Measurements from ENCODE around the gene SDK1. TPM values are rescaled to one million over a fixed set of nuclear protein-coding genes. Genes with fewer than 3 reads are reported as not detected.

The SDK1 gene
- total RNA-seq, 1 donor: 0.27 TPM

GRCh38 chr7:4134204-4134603 is 833.2 kb downstream of the SDK1 start:
- DNase-seq (ENCODE audit: low read depth): no peak
- TF ChIP-seq, protein P1, sequence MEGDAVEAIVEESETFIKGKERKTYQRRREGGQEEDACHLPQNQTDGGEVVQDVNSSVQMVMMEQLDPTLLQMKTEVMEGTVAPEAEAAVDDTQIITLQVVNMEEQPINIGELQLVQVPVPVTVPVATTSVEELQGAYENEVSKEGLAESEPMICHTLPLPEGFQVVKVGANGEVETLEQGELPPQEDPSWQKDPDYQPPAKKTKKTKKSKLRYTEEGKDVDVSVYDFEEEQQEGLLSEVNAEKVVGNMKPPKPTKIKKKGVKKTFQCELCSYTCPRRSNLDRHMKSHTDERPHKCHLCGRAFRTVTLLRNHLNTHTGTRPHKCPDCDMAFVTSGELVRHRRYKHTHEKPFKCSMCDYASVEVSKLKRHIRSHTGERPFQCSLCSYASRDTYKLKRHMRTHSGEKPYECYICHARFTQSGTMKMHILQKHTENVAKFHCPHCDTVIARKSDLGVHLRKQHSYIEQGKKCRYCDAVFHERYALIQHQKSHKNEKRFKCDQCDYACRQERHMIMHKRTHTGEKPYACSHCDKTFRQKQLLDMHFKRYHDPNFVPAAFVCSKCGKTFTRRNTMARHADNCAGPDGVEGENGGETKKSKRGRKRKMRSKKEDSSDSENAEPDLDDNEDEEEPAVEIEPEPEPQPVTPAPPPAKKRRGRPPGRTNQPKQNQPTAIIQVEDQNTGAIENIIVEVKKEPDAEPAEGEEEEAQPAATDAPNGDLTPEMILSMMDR (IDR thresholded peaks at IDR 0.05; ENCODE audit: insufficient read depth, low read length): no peak
- no peak overlapping the region for H3K4me3 ChIP-seq (ENCODE audit: low read depth, low read length)

DNA sequence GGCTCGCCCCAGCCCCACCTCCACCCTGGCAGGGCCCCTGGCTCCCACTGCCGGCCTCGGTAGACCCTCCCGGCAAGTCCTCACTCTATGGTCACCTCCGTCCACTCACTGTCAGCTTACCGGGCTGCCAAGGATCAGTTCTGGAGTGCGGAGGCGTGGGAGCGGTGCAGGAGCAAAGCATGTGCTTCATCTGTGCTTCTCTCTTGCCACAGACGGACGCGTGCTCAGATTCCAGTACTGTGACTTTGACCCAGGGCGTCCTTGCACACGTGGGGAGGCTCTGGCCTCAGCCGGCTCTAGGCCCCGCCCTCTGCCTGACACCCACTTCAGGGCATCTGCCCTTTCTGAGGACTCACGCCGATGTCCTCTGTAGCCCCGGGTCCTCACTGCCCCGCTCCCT is 833.6 kb downstream of the SDK1 start:
- no peak overlapping the region for H3K4me3 ChIP-seq (ENCODE audit: low read depth, low read length)
- TF ChIP-seq, protein P1 (IDR thresholded peaks at IDR 0.05; ENCODE audit: insufficient read depth, low read length): no peak
- no peak for DNase-seq (ENCODE audit: low read depth)

DNA sequence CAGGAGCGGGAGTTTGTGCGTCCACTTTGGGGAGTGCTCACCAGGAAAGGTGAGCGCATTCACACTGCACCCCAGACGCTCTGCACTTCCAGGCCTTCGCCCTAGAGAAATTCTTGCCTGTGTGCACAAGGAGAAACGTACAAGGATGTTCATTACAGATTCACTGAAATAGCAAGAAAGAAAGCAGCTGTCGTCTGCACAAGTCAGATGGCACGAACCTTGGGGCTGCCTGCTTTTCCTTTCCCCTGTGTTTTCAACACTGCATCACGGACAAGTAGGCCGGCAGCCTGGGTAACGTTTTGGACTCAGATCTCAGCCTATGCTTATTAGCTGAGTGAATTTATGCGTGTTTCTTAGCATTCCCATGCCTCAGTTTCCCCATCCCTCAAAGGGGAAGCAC is 834.2 kb downstream of the SDK1 start:
- H3K4me3 ChIP-seq (ENCODE audit: low read depth, low read length): no peak overlapping the region
- TF ChIP-seq, protein P1 (IDR thresholded peaks at IDR 0.05; ENCODE audit: insufficient read depth, low read length): no peak
- DNase-seq (ENCODE audit: low read depth): no peak

DNA sequence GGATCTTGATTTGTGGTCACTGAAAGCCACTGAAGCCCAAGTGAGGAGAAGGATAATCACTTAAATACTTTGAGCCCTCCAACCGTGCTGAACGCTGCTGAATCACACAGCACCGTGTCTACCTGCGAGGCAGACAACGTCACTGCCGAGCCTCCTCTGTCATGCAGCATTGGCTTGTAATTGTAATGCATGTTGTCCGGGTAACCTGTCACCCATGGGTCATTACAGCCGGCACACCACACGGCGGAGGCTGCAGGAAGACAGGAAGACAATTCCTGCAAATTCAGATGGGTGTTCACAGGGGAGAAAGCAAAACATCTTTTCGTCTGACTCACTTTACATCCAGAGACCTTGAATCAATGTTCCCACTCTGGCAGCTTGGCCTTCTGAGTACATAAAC is 835.0 kb downstream of the SDK1 start:
- no peak for DNase-seq (ENCODE audit: low read depth)
- no peak overlapping the region for H3K4me3 ChIP-seq (ENCODE audit: low read depth, low read length)
- TF ChIP-seq, protein P1 (IDR thresholded peaks at IDR 0.05; ENCODE audit: insufficient read depth, low read length): no peak

- no peak for DNase-seq (ENCODE audit: low read depth)
- TF ChIP-seq, protein P1 (IDR thresholded peaks at IDR 0.05; ENCODE audit: insufficient read depth, low read length): no peak
- no peak overlapping the region for H3K4me3 ChIP-seq (ENCODE audit: low read depth, low read length)
These were observed 835.6 kb downstream of the SDK1 start for GRCh38 chr7:4136501-4137110.

DNA sequence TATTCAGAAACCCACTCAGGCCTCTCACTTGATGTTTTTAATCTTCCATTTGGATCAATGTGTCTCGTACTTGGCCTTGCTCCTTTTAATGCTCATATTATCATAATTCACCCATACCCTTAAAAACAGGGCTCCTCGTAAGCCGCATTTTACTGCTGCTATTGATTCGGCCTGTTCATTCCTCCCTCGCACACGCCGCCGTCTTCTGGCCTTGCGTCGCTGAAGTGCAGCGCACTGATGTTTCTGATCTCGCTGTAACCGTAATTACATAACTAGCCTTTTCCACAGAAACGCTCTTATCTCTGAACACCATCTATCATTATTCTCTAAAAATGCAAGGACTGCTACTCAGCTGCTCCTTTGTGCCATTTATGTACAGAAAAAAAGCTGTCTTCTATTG is 836.5 kb downstream of the SDK1 start:
- no peak overlapping the region for H3K4me3 ChIP-seq (ENCODE audit: low read depth, low read length)
- TF ChIP-seq, protein P1 (IDR thresholded peaks at IDR 0.05; ENCODE audit: insufficient read depth, low read length): no peak
- no peak for DNase-seq (ENCODE audit: low read depth)

GRCh38 chr7:4138866-4139265 is 837.8 kb downstream of the SDK1 start:
- TF ChIP-seq, protein P1 (IDR thresholded peaks at IDR 0.05; ENCODE audit: insufficient read depth, low read length): no peak
- no peak overlapping the region for H3K4me3 ChIP-seq (ENCODE audit: low read depth, low read length)
- DNase-seq (ENCODE audit: low read depth): no peak

Data from fibroblast of the aortic adventitia (primary cell).